NCI-H2107 (cell line): ENCODE results near the gene GSTM4.
"Not testable (repeated sequence)": the region's sequence is repeated elsewhere in the genome, so short reads cannot be mapped to it uniquely, and the experiment has no call there.

Experiments
- DNase-seq: peaks from one replicate; lab custom pipeline; 2025; lab: John Stamatoyannopoulos, UW

GSTM4 gene

DNA sequence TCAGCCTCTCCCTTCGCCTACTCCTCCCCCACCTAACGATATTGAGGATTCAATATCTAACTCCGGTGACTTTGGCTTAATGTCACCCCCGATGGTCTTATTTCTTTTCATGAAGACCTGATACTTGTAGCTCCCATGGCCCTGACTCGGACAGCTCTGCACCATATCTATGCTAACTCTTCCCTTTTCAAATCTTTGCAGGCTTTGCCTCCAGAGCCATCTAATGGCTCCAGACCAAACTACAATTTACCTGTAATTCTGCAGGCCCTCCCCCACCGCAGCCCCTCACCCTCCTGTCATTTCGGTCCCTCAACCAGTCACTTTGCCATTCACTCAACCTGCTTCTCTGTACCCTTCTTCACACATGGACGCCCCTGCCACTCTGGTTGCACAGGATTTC lies 48.3 kb downstream of the GSTM4 start:
- no peak for DNase-seq

DNA sequence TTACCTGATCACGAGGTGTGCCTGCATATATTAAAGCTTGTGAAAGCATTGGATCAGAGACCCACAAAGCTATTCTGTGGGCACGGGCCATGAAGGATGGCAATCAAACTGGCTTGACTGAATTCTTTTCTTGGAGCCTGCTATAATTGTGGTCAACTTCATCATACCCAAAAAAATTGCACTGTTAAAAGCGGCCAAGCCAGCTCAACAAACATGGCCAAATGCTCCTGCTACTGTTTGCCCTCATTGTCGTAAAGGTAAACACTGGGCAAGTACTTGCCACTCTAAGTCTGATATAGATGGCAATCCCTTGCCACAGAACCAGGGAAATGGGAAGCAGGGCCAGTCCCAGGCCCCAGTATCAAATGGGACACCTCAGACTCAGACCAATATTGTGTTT lies 49.5 kb downstream of the GSTM4 start:
- DNase-seq: no peak

DNA sequence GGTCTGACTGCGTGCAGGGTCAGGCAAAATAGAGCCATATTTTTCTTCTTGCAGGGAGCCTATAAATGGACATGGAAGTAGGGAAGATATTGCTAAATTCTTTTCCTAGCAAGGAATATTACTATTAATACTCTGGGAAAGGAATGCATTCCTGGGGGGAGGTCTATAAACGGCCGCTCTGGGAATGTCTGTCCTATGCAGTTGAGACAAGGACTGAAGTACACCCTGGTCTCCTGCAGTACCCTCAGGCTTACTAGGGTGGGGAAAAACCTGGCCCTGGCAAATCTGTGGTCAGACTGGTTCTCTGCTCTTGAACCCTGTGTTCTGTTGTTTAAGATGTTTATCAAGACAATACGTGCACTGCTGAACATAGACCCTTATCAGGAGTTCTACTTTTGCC lies 53.0 kb downstream of the GSTM4 start:
- DNase-seq: not testable (repeated sequence)

DNA sequence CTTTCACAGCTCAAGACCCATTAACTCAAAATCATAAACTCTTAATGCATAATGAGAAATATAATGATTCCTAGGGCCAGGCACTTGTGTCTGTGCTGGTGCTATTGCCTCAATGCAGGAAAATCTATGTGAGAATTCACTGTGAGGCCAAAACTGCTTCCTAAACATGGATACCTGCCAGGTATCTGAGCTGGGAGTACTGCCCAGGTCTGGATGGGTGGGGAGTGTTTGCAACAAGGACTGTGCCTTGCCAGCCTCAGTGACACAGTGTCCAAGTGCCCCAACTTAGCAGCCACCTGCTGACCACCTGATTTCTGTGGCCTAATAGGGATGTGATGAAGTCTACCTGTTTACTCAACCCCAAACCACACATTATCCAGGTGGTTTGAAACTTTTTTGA lies 53.9 kb downstream of the GSTM4 start:
- not testable (repeated sequence) for DNase-seq
